WTC11 (cell line): Measurements from ENCODE around the gene TBX2. TPM values are rescaled to one million over a fixed set of nuclear protein-coding genes. Genes with fewer than 3 reads are reported as not detected.
A peak's percentile ranks its signal among the peaks of the same experiment; 100 is the strongest.

Experiments used
- ATAC-seq: fragments of 200-7000 bp; cut with Tn5 transposase; 2 replicates; pipeline ENCODE4 v1.10.0; 2021; ENCODE audit warnings: mild to moderate bottlenecking, moderate library complexity
- CTCF ChIA-PET: fragments of 300-600 bp; sonication (Branson Sonifier 250); formaldehyde crosslinking; loops from one replicate; lab custom pipeline; 2021; ENCODE audit warnings: antibody characterized with exemption; lab: Charles Lee
- POLR2A ChIA-PET: fragments of 350-600 bp; sonication (Branson Sonifier 250); formaldehyde crosslinking; loops from one replicate; lab custom pipeline; 2021; ENCODE audit warnings: antibody characterized with exemption; lab: Charles Lee
- DNase-seq: peaks from one replicate; pipeline ENCODE4 v3.0.0; 2021; ENCODE audit warnings: low spot score
- H3K27ac Mint-ChIP-seq: 2 replicates; pipeline ENCODE4 v1.8.0; 2021; ENCODE audit warnings: mixed read lengths
- H3K27me3 Mint-ChIP-seq: 2 replicates; pipeline ENCODE4 v1.8.0; 2021; ENCODE audit warnings: low read depth, mild to moderate bottlenecking, moderate library complexity, mixed read lengths
- H3K36me3 Mint-ChIP-seq: 2 replicates; pipeline ENCODE4 v1.8.0; 2021; ENCODE audit warnings: mixed read lengths
- H3K4me1 Mint-ChIP-seq: 2 replicates; pipeline ENCODE4 v1.8.0; 2022; ENCODE audit warnings: mixed read lengths
- H3K4me3 Mint-ChIP-seq: 2 replicates; pipeline ENCODE4 v1.8.0; 2021; ENCODE audit warnings: mild to moderate bottlenecking, moderate library complexity, mixed read lengths
- H3K9me3 Mint-ChIP-seq: 2 replicates; pipeline ENCODE4 v1.8.0; 2021; ENCODE audit warnings: mixed read lengths
- ATF1 ChIP-seq: sonication (generic); formaldehyde crosslinking; IDR thresholded peaks from 2 replicates; pipeline ENCODE4 v1.8.1; 2023; ENCODE audit warnings: mild to moderate bottlenecking, moderate library complexity, missing genetic modification reagents
- E2F4 ChIP-seq: sonication (generic); formaldehyde crosslinking; IDR thresholded peaks from 2 replicates; pipeline ENCODE4 v1.8.1; 2022; ENCODE audit warnings: low read depth, mild to moderate bottlenecking, moderate library complexity, missing genetic modification reagents, borderline replicate concordance
- E2F5 ChIP-seq: sonication (generic); formaldehyde crosslinking; IDR thresholded peaks from 2 replicates; pipeline ENCODE4 v1.8.1; 2022; ENCODE audit warnings: mild to moderate bottlenecking, moderate library complexity, missing genetic modification reagents
- EMX1 ChIP-seq: fragments of 250-450 bp; sonication (Bioruptor Pico); IDR thresholded peaks from 2 replicates; pipeline ENCODE4 v1.8.0; 2021; ENCODE audit warnings: mild to moderate bottlenecking
- ESRRA ChIP-seq: sonication (generic); formaldehyde crosslinking; IDR thresholded peaks from 2 replicates; pipeline ENCODE4 v1.8.1; 2022; ENCODE audit warnings: mild to moderate bottlenecking, missing genetic modification reagents, borderline replicate concordance
- FOXP1 ChIP-seq: sonication (generic); formaldehyde crosslinking; IDR thresholded peaks from 2 replicates; pipeline ENCODE4 v1.8.0; 2022; ENCODE audit warnings: missing genetic modification reagents, mild to moderate bottlenecking, moderate library complexity, borderline replicate concordance
- FOXP4 ChIP-seq: sonication (generic); formaldehyde crosslinking; IDR thresholded peaks from 2 replicates; pipeline ENCODE4 v1.8.0; 2022; ENCODE audit warnings: mild to moderate bottlenecking, missing genetic modification reagents
- MLX ChIP-seq: sonication (generic); formaldehyde crosslinking; IDR thresholded peaks from 2 replicates; pipeline ENCODE4 v1.8.1; 2023; ENCODE audit warnings: mild to moderate bottlenecking, missing genetic modification reagents, moderate library complexity
- NFYB ChIP-seq: sonication (generic); formaldehyde crosslinking; conservative IDR thresholded peaks from 2 replicates; pipeline ENCODE4 v1.8.0; 2022; ENCODE audit warnings: low read depth, missing genetic modification reagents
- NR2C2 ChIP-seq: sonication (generic); formaldehyde crosslinking; IDR thresholded peaks from 2 replicates; pipeline ENCODE4 v1.8.0; 2022; ENCODE audit warnings: mild to moderate bottlenecking, missing genetic modification reagents
- OVOL2 ChIP-seq: fragments of 250-450 bp; sonication (Bioruptor Pico); IDR thresholded peaks from 2 replicates; pipeline ENCODE4 v1.9.0; 2021; ENCODE audit warnings: mild to moderate bottlenecking, borderline replicate concordance
- PRDM15 ChIP-seq: sonication (generic); formaldehyde crosslinking; IDR thresholded peaks from 2 replicates; pipeline ENCODE4 v1.8.0; 2022; ENCODE audit warnings: missing genetic modification reagents
- SP1 ChIP-seq: sonication (generic); formaldehyde crosslinking; conservative IDR thresholded peaks from 2 replicates; pipeline ENCODE4 v1.8.1; 2022; ENCODE audit warnings: missing genetic modification reagents
- TCF7 ChIP-seq: sonication (generic); formaldehyde crosslinking; IDR thresholded peaks from 2 replicates; pipeline ENCODE4 v1.8.0; 2022; ENCODE audit warnings: mild to moderate bottlenecking, low read depth, missing genetic modification reagents, moderate library complexity
- TEAD1 ChIP-seq: sonication (generic); formaldehyde crosslinking; IDR thresholded peaks from 2 replicates; pipeline ENCODE4 v1.8.0; 2022; ENCODE audit warnings: mild to moderate bottlenecking, missing genetic modification reagents
- USF1 ChIP-seq: sonication (generic); formaldehyde crosslinking; IDR thresholded peaks from 2 replicates; pipeline ENCODE4 v1.8.0; 2022; ENCODE audit warnings: mild to moderate bottlenecking, missing genetic modification reagents
- USF2 ChIP-seq: sonication (generic); formaldehyde crosslinking; IDR thresholded peaks from 2 replicates; pipeline ENCODE4 v1.8.1; 2023; ENCODE audit warnings: mild to moderate bottlenecking, missing genetic modification reagents, moderate library complexity
- ZBTB21 ChIP-seq: sonication (generic); formaldehyde crosslinking; IDR thresholded peaks from 2 replicates; pipeline ENCODE4 v1.8.1; 2023; ENCODE audit warnings: mild to moderate bottlenecking, missing genetic modification reagents, borderline replicate concordance
- ZMAT4 ChIP-seq: fragments of 250-450 bp; sonication (Bioruptor Pico); IDR thresholded peaks from 2 replicates; pipeline ENCODE4 v1.9.0; 2021; ENCODE audit warnings: mild to moderate bottlenecking
- ZNF121 ChIP-seq: sonication (generic); formaldehyde crosslinking; IDR thresholded peaks from 2 replicates; pipeline ENCODE4 v1.8.0; 2023; ENCODE audit warnings: missing genetic modification reagents
- ZNF219 ChIP-seq: sonication (generic); formaldehyde crosslinking; IDR thresholded peaks from 2 replicates; pipeline ENCODE4 v1.8.0; 2023; ENCODE audit warnings: missing genetic modification reagents, mild to moderate bottlenecking, borderline replicate concordance
- ZNF317 ChIP-seq: sonication (generic); formaldehyde crosslinking; IDR thresholded peaks from 2 replicates; pipeline ENCODE4 v1.8.1; 2023; ENCODE audit warnings: low read depth, mild to moderate bottlenecking, moderate library complexity, missing genetic modification reagents, borderline replicate concordance
- total RNA-seq: library from RNA; stranded (reverse); gene quantifications from 3 replicates; pipeline ENCODE4 v1.2.3, GENCODE V29; 2021

Gene TBX2
- total RNA-seq, 1 experiment from 2014 or later = 0.09 TPM

GRCh38 chr17:61412860-61413660, 13.4 kb downstream of the TBX2 start:
- DNase-seq = no peak
- TF ChIP-seq ZNF219 (CRISPR knock-in tag) (no peak), PRDM15 (no peak), ZNF121 (CRISPR knock-in tag) (no peak), NFYB (CRISPR knock-in tag) (no peak), FOXP4 (CRISPR knock-in tag) (0 out of 2 replicates have a peak, but pooled peaks have one; percentile 0), EMX1 (CRISPR knock-in tag) (no peak), ZNF317 (CRISPR knock-in tag) (no peak), NR2C2 (CRISPR knock-in tag) (no peak), TCF7 (CRISPR knock-in tag) (no peak), FOXP1 (0 out of 2 replicates have a peak, but pooled peaks have one; percentile 33), ESRRA (CRISPR knock-in tag) (no peak), ZBTB21 (CRISPR knock-in tag) (0 out of 2 replicates have a peak, but pooled peaks have one; percentile 37), ATF1 (CRISPR knock-in tag) (no peak), USF1 (no peak), ZMAT4 (no peak), MLX (CRISPR knock-in tag) (no peak), E2F5 (CRISPR knock-in tag) (no peak), SP1 (CRISPR knock-in tag) (peak; percentile 4; the same call in 1 of the 2 replicates), TEAD1 (CRISPR knock-in tag) (no peak), E2F4 (CRISPR knock-in tag) (no peak), OVOL2 (CRISPR knock-in tag) (no peak), USF2 (CRISPR knock-in tag) (0 out of 2 replicates have a peak, but pooled peaks have one; percentile 14)
- TF ChIP-seq, all 79 proteins: peak for 5
- Mint-ChIP-seq H3K4me1 (peaks cover 20% of the 10 kb centered on the region), H3K36me3 (no peaks in the 10 kb centered on the region), H3K27me3 (peaks cover 88% of the 10 kb centered on the region), H3K4me3 (peak overlapping the region; percentile 73), H3K9me3 (no peaks in the 10 kb centered on the region), H3K27ac (no peak overlapping the region)
- ChIA-PET CTCF (interaction anchor here (0.5 to 6.4 kb wide), 27 partner anchors 9 to 697 kb away, joined by 3 to 46 read pairs (median 6); partner anchors contain the start of gene TBX2), POLR2A (interaction anchor here (0.8 to 0.9 kb wide), 2 partner anchors 161 to 653 kb away, joined by 3 to 5 read pairs; no protein-coding TSS in a partner anchor)
- ATAC-seq = peak; percentile 17
